ENCODE measurements around the gene RIC8A. TPM values are rescaled to one million over a fixed set of nuclear protein-coding genes. Genes with fewer than 3 reads are reported as not detected.

RIC8A gene
- total RNA-seq, 4 donors from 2014 or later, result 60.6 to 104 (median 77.6) TPM

- TF ChIP-seq, protein P1, sequence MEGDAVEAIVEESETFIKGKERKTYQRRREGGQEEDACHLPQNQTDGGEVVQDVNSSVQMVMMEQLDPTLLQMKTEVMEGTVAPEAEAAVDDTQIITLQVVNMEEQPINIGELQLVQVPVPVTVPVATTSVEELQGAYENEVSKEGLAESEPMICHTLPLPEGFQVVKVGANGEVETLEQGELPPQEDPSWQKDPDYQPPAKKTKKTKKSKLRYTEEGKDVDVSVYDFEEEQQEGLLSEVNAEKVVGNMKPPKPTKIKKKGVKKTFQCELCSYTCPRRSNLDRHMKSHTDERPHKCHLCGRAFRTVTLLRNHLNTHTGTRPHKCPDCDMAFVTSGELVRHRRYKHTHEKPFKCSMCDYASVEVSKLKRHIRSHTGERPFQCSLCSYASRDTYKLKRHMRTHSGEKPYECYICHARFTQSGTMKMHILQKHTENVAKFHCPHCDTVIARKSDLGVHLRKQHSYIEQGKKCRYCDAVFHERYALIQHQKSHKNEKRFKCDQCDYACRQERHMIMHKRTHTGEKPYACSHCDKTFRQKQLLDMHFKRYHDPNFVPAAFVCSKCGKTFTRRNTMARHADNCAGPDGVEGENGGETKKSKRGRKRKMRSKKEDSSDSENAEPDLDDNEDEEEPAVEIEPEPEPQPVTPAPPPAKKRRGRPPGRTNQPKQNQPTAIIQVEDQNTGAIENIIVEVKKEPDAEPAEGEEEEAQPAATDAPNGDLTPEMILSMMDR (IDR thresholded peaks at IDR 0.05), result no peak
- ATAC-seq (ENCODE audit: low FRiP score) (no peak), DNase-seq (ENCODE audit: low spot score) (no peak)
Measured at GRCh38 chr11:203056-203944, 4.2 kb upstream of the RIC8A start.

GRCh38 chr11:203945-204586 is 3.4 kb upstream of the RIC8A start:
- TF ChIP-seq, protein P1 (IDR thresholded peaks at IDR 0.05), result no peak
- ATAC-seq (ENCODE audit: low FRiP score) (no peak), DNase-seq (ENCODE audit: low spot score) (no peak)

GRCh38 chr11:204587-205109 is 2.9 kb upstream of the RIC8A start:
- DNase-seq (ENCODE audit: low spot score) (no peak), ATAC-seq (ENCODE audit: low FRiP score) (no peak)
- TF ChIP-seq, protein P1 (IDR thresholded peaks at IDR 0.05), result no peak

DNA sequence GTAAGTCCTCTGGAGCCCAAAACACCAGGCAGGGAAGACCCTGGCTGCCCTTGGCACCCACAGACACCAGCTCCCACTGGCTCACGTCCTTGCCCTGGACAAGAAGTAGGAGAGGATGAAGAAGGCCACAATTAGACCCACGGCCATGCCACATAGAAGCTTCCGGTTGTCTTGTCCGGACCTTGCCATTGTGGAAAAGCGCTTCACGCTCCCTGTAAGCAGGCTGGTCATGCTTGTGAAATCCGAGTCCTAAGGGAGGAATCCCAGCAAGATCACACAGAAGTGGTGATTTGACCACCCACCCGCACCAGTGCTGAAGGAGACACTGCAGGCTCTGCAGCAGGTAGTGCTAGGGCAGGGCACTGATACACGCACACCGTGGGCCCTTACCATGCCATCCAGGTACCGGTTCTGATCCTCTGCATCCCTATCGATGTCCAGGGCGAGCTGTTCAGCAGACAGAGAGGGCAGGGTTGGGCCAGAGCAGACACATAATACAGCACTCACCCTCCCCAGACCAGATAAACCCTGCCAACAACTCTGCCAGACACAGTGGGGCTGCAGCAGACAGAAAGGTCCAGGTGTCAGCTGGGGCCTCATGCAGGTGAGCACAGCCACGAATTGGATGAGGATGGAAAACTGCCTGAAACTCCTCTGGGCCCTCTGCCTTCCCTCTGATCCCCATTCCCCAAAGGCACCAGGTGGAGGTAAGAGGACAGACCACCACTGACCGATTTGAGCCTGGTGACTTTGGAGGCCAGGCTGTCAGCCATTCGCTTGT is 2.1 kb upstream of the RIC8A start:
- DNase-seq (ENCODE audit: low spot score) (no peak), ATAC-seq (ENCODE audit: low FRiP score) (no peak)
- TF ChIP-seq, protein P1 (IDR thresholded peaks at IDR 0.05), result no peak

GRCh38 chr11:206002-206384 is 1.5 kb upstream of the RIC8A start:
- TF ChIP-seq, protein P1 (IDR thresholded peaks at IDR 0.05), result no peak
- ATAC-seq (ENCODE audit: low FRiP score) (no peak), DNase-seq (ENCODE audit: low spot score) (no peak)

DNA sequence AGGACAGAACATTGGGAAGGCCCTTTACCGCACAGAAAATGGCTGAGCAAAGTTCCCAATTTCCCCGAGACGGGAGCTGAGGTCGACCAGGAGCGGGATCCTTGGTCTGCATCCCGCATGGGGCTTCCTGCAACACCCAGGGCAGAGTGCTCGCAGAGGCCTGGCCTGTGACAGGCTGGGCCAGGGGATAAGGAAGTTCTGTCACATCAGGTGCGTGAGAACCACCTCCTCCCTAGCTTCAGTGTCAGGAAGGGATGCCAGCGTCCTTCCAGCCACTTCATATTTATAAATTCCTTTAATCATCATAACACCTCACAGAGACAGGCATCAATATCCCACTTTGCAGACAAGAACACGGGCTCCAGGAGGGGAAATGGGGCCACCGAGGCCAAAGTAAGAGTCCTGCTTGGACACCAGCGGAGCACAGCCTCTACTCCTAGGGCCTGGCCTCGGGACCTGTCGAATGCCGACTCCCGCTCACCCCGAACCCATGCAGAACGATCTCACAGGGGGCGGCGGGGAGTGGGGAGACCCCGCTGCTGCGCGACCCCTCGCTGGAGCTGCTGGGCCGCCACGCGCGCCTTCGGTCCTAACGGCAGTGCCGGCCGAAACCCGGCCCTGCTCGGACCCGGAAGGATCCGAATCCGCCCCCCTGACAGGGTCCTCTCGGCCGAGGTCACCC is 841 bp upstream of the RIC8A start:
- ATAC-seq (ENCODE audit: low FRiP score) (no peak), DNase-seq (ENCODE audit: low spot score) (no peak)
- TF ChIP-seq, protein P1 (IDR thresholded peaks at IDR 0.05), result no peak
